CD4-positive, alpha-beta T cell treated with Interferon gamma for 1 hour (primary cell): ENCODE measurements around the gene CTIF.
A peak's percentile ranks its signal among the peaks of the same experiment; 100 is the strongest.

Source experiments
- DNase-seq: peaks from one replicate; pipeline ENCODE4 v3.0.0-alpha.2; 2020

Gene CTIF

GRCh38 chr18:48828194-48828545, 289.3 kb downstream of the CTIF start:
- DNase-seq: no peak

GRCh38 chr18:48828691-48829442, 290.0 kb downstream of the CTIF start:
- no peak for DNase-seq

GRCh38 chr18:48829443-48830149, 290.8 kb downstream of the CTIF start:
- no peak for DNase-seq

GRCh38 chr18:48831113-48831759, 292.4 kb downstream of the CTIF start:
- DNase-seq: no peak

- DNase-seq: no peak
Observed at GRCh38 chr18:48831802-48832201, 293.0 kb downstream of the CTIF start.

GRCh38 chr18:48832938-48833700, 294.3 kb downstream of the CTIF start:
- DNase-seq: peak; percentile 54

- peak; percentile 63 for DNase-seq
Observed at GRCh38 chr18:48833701-48834412, 295.0 kb downstream of the CTIF start.

- DNase-seq: peak; percentile 88
Observed at GRCh38 chr18:48834413-48835031, 295.7 kb downstream of the CTIF start.

- no peak for DNase-seq
Observed at GRCh38 chr18:48835119-48835518, 296.3 kb downstream of the CTIF start.

GRCh38 chr18:48835745-48836170, 296.9 kb downstream of the CTIF start:
- no peak for DNase-seq

GRCh38 chr18:48836231-48836805, 297.5 kb downstream of the CTIF start:
- DNase-seq: no peak

- DNase-seq: no peak
Observed at GRCh38 chr18:48836806-48837615, 298.2 kb downstream of the CTIF start.

- no peak for DNase-seq
Observed at GRCh38 chr18:48837676-48838075, 298.8 kb downstream of the CTIF start.

- no peak for DNase-seq
Observed at GRCh38 chr18:48838166-48838775, 299.4 kb downstream of the CTIF start.

GRCh38 chr18:48838921-48839818, 300.3 kb downstream of the CTIF start:
- no peak for DNase-seq

GRCh38 chr18:48839819-48840490, 301.1 kb downstream of the CTIF start:
- DNase-seq: no peak

- DNase-seq: no peak
Observed at GRCh38 chr18:48840491-48840877, 301.7 kb downstream of the CTIF start.

GRCh38 chr18:48841381-48842258, 302.8 kb downstream of the CTIF start:
- DNase-seq: peak; percentile 26
